Spleen (tissue), 11 donors: ENCODE data around the gene ARVCF. TPM values are rescaled to one million over a fixed set of nuclear protein-coding genes. Genes with fewer than 3 reads are reported as not detected.

Experiments
- DNase-seq: peaks from one replicate; pipeline ENCODE4 v3.0.0-alpha.2; 2020
- H3K27ac ChIP-seq, 8 donors: fragments of 200-600 bp; sonication (generic) in 7 of 8; 1 replicate in 4 of 8; 2 replicates in 4 of 8; pipeline versions ENCODE4 v1.5.0 to v1.8.0; 2016 to 2021; ENCODE audit warnings: inconsistent platforms in 4 of 8, mild to moderate bottlenecking in 4 of 8, moderate library complexity in 1 of 8
- H3K27me3 ChIP-seq, 7 donors: fragments of 200-600 bp; sonication (generic) in 6 of 7; replicated peaks in 1 of 7; 1 replicate in 4 of 7; 2 replicates in 3 of 7; pipeline versions ENCODE4 v1.5.0 to v1.8.0; 2016 to 2021; ENCODE audit warnings: inconsistent platforms in 3 of 7, mild to moderate bottlenecking in 1 of 7
- H3K36me3 ChIP-seq, 6 donors: fragments of 200-600 bp; sonication (generic) in 5 of 6; 1 replicate in 4 of 6; 2 replicates in 2 of 6; pipeline versions ENCODE4 v1.5.0 to v1.8.0; 2016 to 2021; ENCODE audit warnings: inconsistent platforms in 2 of 6
- H3K4me1 ChIP-seq, 6 donors: fragments of 200-600 bp; sonication (generic) in 5 of 6; 1 replicate in 3 of 6; 2 replicates in 3 of 6; pipeline versions ENCODE4 v1.5.0 to v1.8.0; 2016 to 2021; ENCODE audit warnings: inconsistent platforms in 3 of 6
- H3K4me3 ChIP-seq, 8 donors: fragments of 200-600 bp; sonication (generic) in 7 of 8; 1 replicate in 4 of 8; 2 replicates in 4 of 8; pipeline versions ENCODE4 v1.5.0 to v1.8.0; 2016 to 2021; ENCODE audit warnings: inconsistent platforms in 4 of 8, mild to moderate bottlenecking in 4 of 8, moderate library complexity in 2 of 8
- H3K9me3 ChIP-seq, 8 donors: fragments of 200-600 bp; sonication (generic) in 7 of 8; 1 replicate in 4 of 8; 2 replicates in 4 of 8; pipeline versions ENCODE4 v1.5.0 to v1.8.0; 2016 to 2021; ENCODE audit warnings: inconsistent platforms in 4 of 8
- CTCF ChIP-seq, 11 experiments: fragments of 200-600 bp in 7 of 11; fragments of 450-650 bp in 4 of 11; sonication (generic) in 4 of 11; IDR thresholded peaks in 8 of 11; conservative IDR thresholded peaks in 3 of 11; 1 replicate in 7 of 11; 2 replicates in 4 of 11; pipeline versions ENCODE4 v1.4.0 to v1.8.0; 2016 to 2021; ENCODE audit warnings: antibody characterized with exemption in 11 of 11, inconsistent platforms in 4 of 11, mild to moderate bottlenecking in 1 of 11
- POLR2A ChIP-seq, 3 donors: fragments of 450-650 bp; IDR thresholded peaks; one replicate each; pipeline ENCODE4 v1.5.1; 2017; ENCODE audit warnings: antibody characterized with exemption in 3 of 3, mild to moderate bottlenecking in 1 of 3
- POLR2AphosphoS5 ChIP-seq, 3 donors: sonication (generic); formaldehyde crosslinking; IDR thresholded peaks; one replicate each; pipeline ENCODE4 v1.5.1; 2017; ENCODE audit warnings: antibody characterized with exemption in 3 of 3
- WGBS, 5 donors: extraction: QIAGEN DNeasy Blood & Tissue Kit in 3 of 5; methylation state at CpG; one replicate each; pipeline versions ENCODE4 v1.1.5 to v1.1.7; 2013 to 2018; 5-methylcytosine and 5-hydroxymethylcytosine counted together
- intact Hi-C: fragments of 100-400 bp; cut with DNase I; formaldehyde crosslinking; loops from one replicate; pipeline ENCODE4 v1.15.0; 2023; ENCODE audit warnings: low total_unique reads
- polyA plus RNA-seq, 3 donors: library from polyadenylated mRNA; stranded (reverse); fragments of 200-250 nt; gene quantifications; one replicate each; pipeline ENCODE4 v1.2.1, GENCODE V29; 2013
- total RNA-seq, 7 donors: library from RNA; depleted of rRNA in 3 of 7; stranded (reverse); fragments of >200 nt in 3 of 7; fragmentation: NEBNext Ultra II Directional in 4 of 7; extraction: Animal tissue kit (Norgen Biotek cat#: 25700) in 4 of 7; gene quantifications; one replicate each; pipeline versions ENCODE4 v1.1.0 to v1.2.1, GENCODE V29; 2016 to 2021
- donor health status: healthy with polysubstance abuse.
- donor health status: DM: no; HTN: no; CAD: no; lungs with moderate emphysema.
- donor health status: DM: no; HTN: no; CAD: no.
- donor health status: Bipolar disorder and iron deficiency.
- donor health status: healthy.
- donor health status: DM: no; HTN: no; CAD: no.
- donor health status: DM: yes; HTN: yes; CAD: no.

Gene ARVCF
- total and polyA plus RNA-seq, 10 donors: 9.4 to 96.7 (median 27.6) TPM

- Histone ChIP-seq H3K27me3 (peaks cover 0 to 33% (median 0%) of the 10 kb centered on the region in 7 donors), H3K9me3 (no peaks in the 10 kb centered on the region), H3K4me3 (peak overlapping the region in 7 of 8 donors; percentile 87 to 99 (median 94)), H3K27ac (no peak overlapping the region), H3K4me1 (peaks cover 19 to 86% (median 56%) of the 10 kb centered on the region in 6 donors), H3K36me3 (no peaks in the 10 kb centered on the region)
- intact Hi-C loops: no loop called here
- TF ChIP-seq CTCF (IDR thresholded peaks at IDR 0.05 in 8 of 11, conservative IDR thresholded peaks at IDR 0.05 in 3 of 11): no peak
- no peak for TF ChIP-seq POLR2A (IDR thresholded peaks at IDR 0.05)
- no peak for TF ChIP-seq POLR2AphosphoS5 (IDR thresholded peaks at IDR 0.05)
- WGBS, 5 donors: 56 to 70% (median 68%) methylated on average over 9 of the region's 9 CpGs
- peak; percentile 71 for DNase-seq
These were observed 967 bp upstream of the ARVCF start for GRCh38 chr22:20017622-20017958.

GRCh38 chr22:20015971-20016733 is 471 bp downstream of the ARVCF start:
- Histone ChIP-seq H3K9me3 (no peaks in the 10 kb centered on the region), H3K36me3 (no peaks in the 10 kb centered on the region), H3K4me3 (peak overlapping the region; percentile 87 to 99 (median 93)), H3K27me3 (peaks cover 0 to 33% (median 0%) of the 10 kb centered on the region in 7 donors), H3K27ac (peak overlapping the region in 5 of 8 donors; percentile 45 to 73 (median 66)), H3K4me1 (peaks cover 9 to 81% (median 45%) of the 10 kb centered on the region in 6 donors)
- 1 to 2% (median 1%) methylated on average over 27 to 101 of the region's 101 CpGs for WGBS, 5 donors
- DNase-seq: peak; percentile 88
- intact Hi-C loops: no loop called here
- TF ChIP-seq POLR2A (IDR thresholded peaks at IDR 0.05): no peak
- peak in 1 of 3 donors; percentile 10 for TF ChIP-seq POLR2AphosphoS5 (IDR thresholded peaks at IDR 0.05)

GRCh38 chr22:20015187-20015625 is 1.4 kb downstream of the ARVCF start:
- 84 to 95% (median 89%) methylated on average over 10 of the region's 10 CpGs for WGBS, 5 donors
- DNase-seq: peak; percentile 62

GRCh38 chr22:20014526-20015186 is 2.0 kb downstream of the ARVCF start:
- intact Hi-C loops: loop anchor here (5.0 kb wide), 1 partner anchor 42 kb away; no protein-coding TSS in a partner anchor
- peaks cover 0 to 33% (median 0%) of the 10 kb centered on the region in 7 donors for H3K27me3 ChIP-seq
- DNase-seq: peak; percentile 72
- H3K4me1 ChIP-seq: peaks cover 9 to 85% (median 43%) of the 10 kb centered on the region in 6 donors
- WGBS, 5 donors: 74 to 88% (median 81%) methylated on average over 1 to 5 of the region's 5 CpGs
- H3K36me3 ChIP-seq: no peaks in the 10 kb centered on the region
- no peaks in the 10 kb centered on the region for H3K9me3 ChIP-seq
- no peak for TF ChIP-seq POLR2AphosphoS5 (IDR thresholded peaks at IDR 0.05)
- TF ChIP-seq CTCF (IDR thresholded peaks at IDR 0.05 in 8 of 11, conservative IDR thresholded peaks at IDR 0.05 in 3 of 11): no peak
- no peak for TF ChIP-seq POLR2A (IDR thresholded peaks at IDR 0.05)
- no peak overlapping the region for H3K4me3 ChIP-seq
- peak overlapping the region in 2 of 8 donors; percentile 12 to 21 for H3K27ac ChIP-seq

More at GRCh38 chr22:20015187-20015625, 1.4 kb downstream of the ARVCF start:
- H3K4me3 ChIP-seq: peak overlapping the region in 3 of 8 donors; percentile 95 to 99 (median 96)
- no peaks in the 10 kb centered on the region for H3K9me3 ChIP-seq
- TF ChIP-seq POLR2A (IDR thresholded peaks at IDR 0.05) (no peak), CTCF (IDR thresholded peaks at IDR 0.05 in 8 of 11, conservative IDR thresholded peaks at IDR 0.05 in 3 of 11) (no peak), POLR2AphosphoS5 (IDR thresholded peaks at IDR 0.05) (no peak)
- intact Hi-C loops: no loop called here
- H3K36me3 ChIP-seq: no peaks in the 10 kb centered on the region
- H3K27ac ChIP-seq: peak overlapping the region in 2 of 8 donors; percentile 12 to 21
- peaks cover 0 to 33% (median 0%) of the 10 kb centered on the region in 7 donors for H3K27me3 ChIP-seq
- H3K4me1 ChIP-seq: peaks cover 9 to 85% (median 44%) of the 10 kb centered on the region in 6 donors
